ENCODE data around the gene IGFL4. TPM values are rescaled to one million over a fixed set of nuclear protein-coding genes. Genes with fewer than 3 reads are reported as not detected.

IGFL4 gene
- total RNA-seq (2016; rRNA removed; fragmentation: Illumina TruSeq; extraction: Trizol), result 0.20 and 1.4 TPM in 2 replicates
- total RNA-seq (2016; cell fraction: cytosol; rRNA removed; fragmentation: Illumina TruSeq; extraction: Trizol; ENCODE audit: low read depth), result 0.09 TPM in 1 of 2 replicates, not detected in the other
- 0.27 and 1.5 TPM in 2 replicates for total RNA-seq (2016; cell fraction: insoluble cytoplasmic fraction; rRNA removed; fragmentation: Illumina TruSeq; extraction: Trizol)
- total RNA-seq (2016; cell fraction: membrane; rRNA removed; fragmentation: Illumina TruSeq; extraction: Trizol), result 0.28 and 0.43 TPM in 2 replicates
- total RNA-seq (2016; cell fraction: nucleus; rRNA removed; fragmentation: Illumina TruSeq; extraction: Trizol), result 3.3 and 3.7 TPM in 2 replicates
- 1.1 and 1.2 TPM in 2 replicates for polyA plus RNA-seq (2011; rRNA removed)
- 0.09 and 0.18 TPM in 2 replicates for polyA plus RNA-seq (2011; cell fraction: cytosol; rRNA removed)
- 5.3 and 5.9 TPM in 2 replicates for polyA plus RNA-seq (2011; cell fraction: nucleus; rRNA removed)
- 0.47 and 0.83 TPM in 2 replicates for polyA plus RNA-seq (2012)
- 0.05 TPM in 1 of 2 replicates, not detected in the other for polyA plus RNA-seq (2016; cell fraction: cytosol; fragmentation: Illumina TruSeq; extraction: Trizol; ENCODE audit: low read depth)
- polyA plus RNA-seq (2016; cell fraction: insoluble cytoplasmic fraction; fragmentation: Illumina TruSeq; extraction: Trizol; ENCODE audit: low read depth), result 0.14 and 0.24 TPM in 2 replicates
- polyA plus RNA-seq (2016; cell fraction: membrane; fragmentation: Illumina TruSeq; extraction: Trizol; ENCODE audit: low read depth), result 0.06 and 0.22 TPM in 2 replicates
- polyA plus RNA-seq (2016; cell fraction: nucleus; fragmentation: Illumina TruSeq; extraction: Trizol; ENCODE audit: insufficient read depth, low read depth), result 7.1 and 7.2 TPM in 2 replicates
- polyA minus RNA-seq (2011; rRNA and poly(A)+ RNA removed; ENCODE audit: low replicate concordance), result 0.07 and 0.10 TPM in 2 replicates
- polyA minus RNA-seq (2011; cell fraction: cytosol; rRNA and poly(A)+ RNA removed), result not detected in 2 replicates
- 1.7 and 2.2 TPM in 2 replicates for polyA minus RNA-seq (2011; cell fraction: nucleus; rRNA and poly(A)+ RNA removed)
- percentile 55 among the genes with signal in this experiment for Bru-seq, nascent RNA
- BruChase-seq, experiment 1, labeled RNA remaining after a 6-hour chase, result percentile 66 among the genes with signal in this experiment
- percentile 68 among the genes with signal in this experiment for BruChase-seq, experiment 2, labeled RNA remaining after a 2-hour chase
- long read RNA-seq, experiment 1, partial matches to known transcripts, result 0 of 2 reads
- long read RNA-seq, experiment 1, other reads (novel, unspliced or antisense), result 1 of 2 reads
- long read RNA-seq, experiment 2, partial matches to known transcripts, result 1 of 3 reads
- long read RNA-seq, experiment 2, other reads (novel, unspliced or antisense), result 2 of 3 reads

DNA sequence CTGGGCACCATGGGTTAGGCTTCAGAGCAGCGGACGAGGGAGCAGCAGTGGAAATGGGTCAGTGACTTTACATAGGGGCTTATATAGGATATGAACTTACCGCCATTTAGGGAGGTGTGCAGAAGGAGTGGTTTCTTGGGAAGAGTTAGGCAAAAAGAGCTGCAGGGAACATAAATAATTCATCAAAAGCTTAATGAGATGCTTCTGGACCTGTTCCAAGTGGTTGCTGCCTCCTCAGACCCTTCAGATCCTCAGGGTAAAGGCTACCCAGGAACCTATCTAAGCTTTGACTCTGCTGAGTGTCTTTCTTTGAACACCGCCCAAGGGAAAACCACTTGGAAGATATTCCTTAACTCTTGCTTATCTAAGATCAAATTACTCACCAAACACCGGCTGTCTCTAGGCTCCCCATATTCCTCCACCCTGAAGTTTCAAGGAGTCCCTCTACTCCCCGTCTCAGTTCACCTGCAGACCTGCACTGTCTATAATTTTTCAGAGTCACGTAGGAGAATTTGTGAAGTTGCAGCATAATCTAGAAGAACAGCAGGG lies at the start of gene IGFL4:
Gene IGFL4, minus strand, starts transcription at position 51 of the 549 bp plus-strand sequence. Its CDS starts 40 bp downstream, at position 11.
- CTCF ChIA-PET (ENCODE audit: low intra/inter-chr PET ratio, low total read pairs), result no interaction called here
- no peak for ATAC-seq
- no peaks in the 10 kb centered on the region; a peak in 1 of 5 replicates for H3K27me3 ChIP-seq (ENCODE audit: control insufficient read depth in 1 of 2, insufficient read depth in 2 of 2, low read length in 2 of 2)
- TF ChIP-seq U2AF1 (optimal IDR thresholded peaks at IDR 0.05; ENCODE audit: low read depth, low read length) (no peak), ZNF563 (CRISPR knock-in tag; IDR thresholded peaks at IDR 0.05) (no peak), IKZF4 (CRISPR knock-in tag; IDR thresholded peaks at IDR 0.05; ENCODE audit: borderline replicate concordance, low read depth, not compliant biosample characterization) (no peak), ZNF160 (CRISPR knock-in tag; IDR thresholded peaks at IDR 0.05) (no peak), ERF (CRISPR knock-in tag; IDR thresholded peaks at IDR 0.05) (no peak), ZNF557 (CRISPR knock-in tag; IDR thresholded peaks at IDR 0.05) (no peak), MATR3 (CRISPR knock-in tag; IDR thresholded peaks at IDR 0.05) (no peak), ZNF747 (CRISPR knock-in tag; IDR thresholded peaks at IDR 0.05; ENCODE audit: borderline replicate concordance) (no peak)
- TF ChIP-seq, protein P1, sequence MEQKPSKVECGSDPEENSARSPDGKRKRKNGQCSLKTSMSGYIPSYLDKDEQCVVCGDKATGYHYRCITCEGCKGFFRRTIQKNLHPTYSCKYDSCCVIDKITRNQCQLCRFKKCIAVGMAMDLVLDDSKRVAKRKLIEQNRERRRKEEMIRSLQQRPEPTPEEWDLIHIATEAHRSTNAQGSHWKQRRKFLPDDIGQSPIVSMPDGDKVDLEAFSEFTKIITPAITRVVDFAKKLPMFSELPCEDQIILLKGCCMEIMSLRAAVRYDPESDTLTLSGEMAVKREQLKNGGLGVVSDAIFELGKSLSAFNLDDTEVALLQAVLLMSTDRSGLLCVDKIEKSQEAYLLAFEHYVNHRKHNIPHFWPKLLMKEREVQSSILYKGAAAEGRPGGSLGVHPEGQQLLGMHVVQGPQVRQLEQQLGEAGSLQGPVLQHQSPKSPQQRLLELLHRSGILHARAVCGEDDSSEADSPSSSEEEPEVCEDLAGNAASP (CRISPR knock-in tag; IDR thresholded peaks at IDR 0.05; ENCODE audit: borderline replicate concordance), result no peak
- TF ChIP-seq, protein P2, sequence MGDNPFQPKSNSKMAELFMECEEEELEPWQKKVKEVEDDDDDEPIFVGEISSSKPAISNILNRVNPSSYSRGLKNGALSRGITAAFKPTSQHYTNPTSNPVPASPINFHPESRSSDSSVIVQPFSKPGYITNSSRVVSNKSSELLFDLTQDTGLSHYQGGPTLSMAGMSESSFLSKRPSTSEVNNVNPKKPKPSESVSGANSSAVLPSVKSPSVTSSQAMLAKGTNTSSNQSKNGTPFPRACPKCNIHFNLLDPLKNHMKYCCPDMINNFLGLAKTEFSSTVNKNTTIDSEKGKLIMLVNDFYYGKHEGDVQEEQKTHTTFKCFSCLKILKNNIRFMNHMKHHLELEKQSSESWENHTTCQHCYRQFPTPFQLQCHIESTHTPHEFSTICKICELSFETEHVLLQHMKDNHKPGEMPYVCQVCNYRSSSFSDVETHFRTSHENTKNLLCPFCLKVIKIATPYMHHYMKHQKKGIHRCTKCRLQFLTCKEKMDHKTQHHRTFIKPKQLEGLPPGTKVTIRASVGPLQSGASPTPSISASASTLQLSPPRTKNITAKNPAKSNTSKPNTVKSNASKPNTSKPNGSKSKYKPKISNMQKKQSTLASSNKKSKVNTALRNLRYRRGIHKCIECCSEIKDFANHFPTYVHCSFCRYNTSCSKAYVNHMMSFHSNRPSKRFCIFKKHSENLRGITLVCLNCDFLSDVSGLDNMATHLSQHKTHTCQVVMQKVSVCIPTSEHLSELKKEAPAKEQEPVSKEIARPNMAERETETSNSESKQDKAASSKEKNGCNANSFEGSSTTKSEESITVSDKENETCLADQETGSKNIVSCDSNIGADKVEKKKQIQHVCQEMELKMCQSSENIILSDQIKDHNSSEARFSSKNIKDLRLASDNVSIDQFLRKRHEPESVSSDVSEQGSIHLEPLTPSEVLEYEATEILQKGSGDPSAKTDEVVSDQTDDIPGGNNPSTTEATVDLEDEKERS (CRISPR knock-in tag; IDR thresholded peaks at IDR 0.05), result no peak
- TF ChIP-seq, protein P3, sequence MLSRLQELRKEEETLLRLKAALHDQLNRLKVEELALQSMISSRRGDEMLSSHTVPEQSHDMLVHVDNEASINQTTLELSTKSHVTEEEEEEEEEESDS (CRISPR knock-in tag; IDR thresholded peaks at IDR 0.05; ENCODE audit: borderline replicate concordance), result no peak
- TF ChIP-seq, protein P4, sequence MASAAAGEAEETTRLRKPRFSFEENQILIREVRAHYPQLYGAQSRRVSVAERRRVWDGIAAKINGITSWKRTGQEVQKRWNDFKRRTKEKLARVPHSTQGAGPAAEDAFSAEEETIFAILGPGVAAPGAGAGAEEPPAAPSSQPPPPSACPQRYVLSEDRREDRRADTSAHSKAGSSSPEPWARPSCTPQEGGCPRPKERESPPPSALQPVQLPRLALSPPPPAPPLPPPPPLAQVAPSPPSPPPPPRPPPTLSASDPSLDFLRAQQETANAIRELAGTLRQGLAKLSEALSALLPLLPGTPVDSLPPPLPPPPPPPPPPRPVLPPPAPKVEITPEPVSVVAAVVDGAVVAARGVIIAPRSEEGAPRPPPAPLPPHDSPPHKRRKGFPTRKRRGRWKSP (CRISPR knock-in tag; IDR thresholded peaks at IDR 0.05), result no peak

More for the DNA sequence above, at the start of gene IGFL4:
- no peaks in the 10 kb centered on the region for H3K9me3 ChIP-seq (ENCODE audit: low read length)
- H2AFZ ChIP-seq (ENCODE audit: low read length), result no peak within 1 kb of the TSS
- H3K79me2 ChIP-seq (ENCODE audit: insufficient read depth, low read length), result no peaks in the 10 kb centered on the region
- BruUV-seq (replicated peaks), result no TSS peak
- intact Hi-C loops (cut with micrococcal nuclease; ENCODE audit: unreplicated experiment) (no loop called here), in situ Hi-C loops (cut with HindIII; ENCODE audit: extremely low pct_ligation_motif_present, low pct_unique_long_range_greater_than_20kb) (no loop called here)
- no peak for FAIRE-seq
- no peaks in the 10 kb centered on the region for H3K36me3 ChIP-seq (replicated peaks in 1 of 2; ENCODE audit: control insufficient read depth in 1 of 2, insufficient read depth in 2 of 2, low read length in 2 of 2)
- H3K4me1 ChIP-seq (ENCODE audit: insufficient read depth, low read length), result peaks cover 16% of the 10 kb centered on the region
- no peak within 1 kb of the TSS for H3K9ac ChIP-seq (ENCODE audit: insufficient read depth, low read depth, low read length)
- POLR2A ChIA-PET, result no interaction called here
- no peaks in the 10 kb centered on the region for H4K20me1 ChIP-seq (ENCODE audit: insufficient read depth, low read length)
- H3K27ac ChIP-seq (ENCODE audit: extremely low read length, insufficient read depth, low read length), result no peak within 1 kb of the TSS
- H3K4me2 ChIP-seq (ENCODE audit: low read depth, low read length), result no peak within 1 kb of the TSS
- WGBS (ENCODE audit: low lambda C conversion rate), result 55% methylated on average over 7 of the region's 7 CpGs
- no peak within 1 kb of the TSS for H3K4me3 ChIP-seq (replicated peaks in 1 of 3; ENCODE audit: insufficient read depth in 1 of 3, low read depth in 2 of 3, low read length in 3 of 3)
- DNase-seq (ENCODE audit: low spot score), result no peak
